ENCODE results near the gene MBD6.

MBD6 gene

DNA sequence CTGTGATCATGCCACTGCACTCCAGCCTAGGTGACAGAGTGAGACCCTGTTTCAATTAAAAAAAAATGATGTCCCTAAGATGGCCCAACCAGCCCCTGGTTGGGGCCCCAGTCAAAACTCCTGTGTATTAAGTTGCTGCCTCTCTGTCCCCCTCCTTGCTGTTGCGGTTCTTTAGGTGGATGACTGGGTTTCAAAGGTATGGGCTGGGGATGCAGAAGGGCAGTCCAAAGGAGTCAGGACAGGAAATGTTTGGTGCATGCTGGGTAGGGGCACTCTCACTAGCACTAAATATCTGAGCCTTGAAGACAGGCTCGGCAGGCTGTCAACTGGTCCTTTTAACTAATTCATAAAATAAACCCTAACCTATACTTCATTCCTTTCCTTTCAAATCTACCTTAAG lies 56.4 kb downstream of the MBD6 start:
- Histone ChIP-seq H3K27ac (ENCODE audit: low read length) (no peak overlapping the region), H3K79me2 (ENCODE audit: low read length) (no peaks in the 10 kb centered on the region), H3K36me3 (replicated peaks; ENCODE audit: insufficient read depth, low read length) (no peaks in the 10 kb centered on the region), H2AFZ (ENCODE audit: low read length) (no peak overlapping the region), H3K9ac (ENCODE audit: low read length) (no peak overlapping the region), H3F3A (ENCODE audit: insufficient read depth, low read length) (no peaks in the 10 kb centered on the region), H3K4me1 (ENCODE audit: low read length) (no peaks in the 10 kb centered on the region), H3K27me3 (replicated peaks; ENCODE audit: insufficient read depth, low read length) (peaks cover 11% of the 10 kb centered on the region; the same call in 1 of the 2 replicates), H3K9me3 (replicated peaks; ENCODE audit: insufficient read depth, low read length) (no peaks in the 10 kb centered on the region), H3K4me3 (ENCODE audit: low read length) (no peak overlapping the region), H3K9me2 (replicated peaks; ENCODE audit: insufficient read depth, low read length) (no peaks in the 10 kb centered on the region), H3K4me2 (ENCODE audit: low read depth, low read length) (no peak overlapping the region), H4K20me1 (ENCODE audit: insufficient read depth, low read length) (no peaks in the 10 kb centered on the region)
- no peak for TF ChIP-seq EZH2 (optimal IDR thresholded peaks at IDR 0.05; ENCODE audit: low read depth, low read length)
- TF ChIP-seq EZH2phosphoT487 (IDR thresholded peaks at IDR 0.05; ENCODE audit: low read length) = no peak
- TF ChIP-seq CTCF (IDR thresholded peaks at IDR 0.05; ENCODE audit: low read length) = no peak
- DNase-seq = no peak

All from MM.1S (cell line).